ENCODE data around the gene CMC2.

DNA sequence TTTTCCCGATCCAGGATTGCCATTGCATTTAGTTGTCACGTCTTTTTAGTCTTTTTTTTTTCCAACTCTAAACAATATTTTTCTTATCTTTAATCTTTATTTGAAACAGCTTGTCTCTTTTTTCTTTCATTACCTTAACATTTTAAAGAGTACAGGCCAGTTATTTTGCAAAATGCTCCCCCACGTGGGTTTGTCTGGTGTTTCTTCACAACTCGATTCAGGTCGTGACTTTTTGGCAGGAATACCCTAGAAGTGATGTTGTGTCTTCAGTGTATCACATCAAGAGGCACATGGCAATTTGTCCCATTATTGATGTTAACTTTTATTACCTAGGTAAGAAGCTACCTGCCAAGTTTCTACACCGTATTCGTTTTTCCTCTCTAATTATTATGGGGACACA, 17.9 kb downstream of the CMC2 start:
- TF ChIP-seq CEBPB (IDR thresholded peaks at IDR 0.05) (no peak), TAF1 (IDR thresholded peaks at IDR 0.05; ENCODE audit: low read depth) (no peak), EP300 (IDR thresholded peaks at IDR 0.05; ENCODE audit: borderline replicate concordance) (no peak), MAX (IDR thresholded peaks at IDR 0.05) (no peak), REST (IDR thresholded peaks at IDR 0.05; ENCODE audit: low read depth) (no peak), EGR1 (IDR thresholded peaks at IDR 0.05) (no peak), YY1 (IDR thresholded peaks at IDR 0.05; ENCODE audit: low read depth) (no peak), FOXM1 (IDR thresholded peaks at IDR 0.05; ENCODE audit: borderline replicate concordance, low read depth) (no peak), RAD21 (IDR thresholded peaks at IDR 0.05; ENCODE audit: low read depth) (no peak), NFIC (IDR thresholded peaks at IDR 0.05) (no peak), CREB1 (IDR thresholded peaks at IDR 0.05; ENCODE audit: low read depth) (no peak), TCF12 (IDR thresholded peaks at IDR 0.05; ENCODE audit: low read depth) (no peak)

Measured in Ishikawa (cell line).